Stimulated activated CD4-positive, alpha-beta T cell treated with anti-CD3 and anti-CD28 coated beads, Interleukin-4, amount 100 ng/mL, for 48 hours (primary cell): ENCODE data around the gene SLC25A41.
A peak's percentile ranks its signal among the peaks of the same experiment; 100 is the strongest.

ENCODE experiments used
- DNase-seq, 2 donors: peaks; one replicate each; pipeline ENCODE4 v3.0.0-alpha.2; 2020; ENCODE audit warnings: low read depth in 2 of 2

The SLC25A41 gene

DNA sequence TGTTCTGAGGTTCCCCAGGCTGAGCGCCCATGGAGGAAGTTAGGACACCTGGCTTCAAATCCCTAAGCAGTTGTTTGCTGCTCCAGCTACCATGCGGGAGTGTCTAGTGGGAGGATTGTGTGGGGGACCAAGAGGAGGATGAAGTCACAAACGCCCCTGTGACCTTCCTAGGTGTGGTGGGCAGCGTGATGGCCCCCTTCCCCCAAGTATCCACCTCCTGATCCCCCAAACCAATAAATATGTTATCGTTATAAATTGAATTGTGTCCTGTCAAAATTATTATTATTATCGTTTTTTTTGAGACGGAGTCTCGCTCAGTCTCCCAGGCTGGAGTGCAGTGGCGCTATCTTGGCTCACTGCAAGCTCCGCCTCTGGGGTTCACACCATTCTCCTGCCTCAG, at the start of gene SLC25A41:
TSS of gene SLC25A41 (minus strand) at position 101 of the 400 bp plus-strand sequence. CDS start at position 31, 70 bp downstream.
- DNase-seq = no peak

DNA sequence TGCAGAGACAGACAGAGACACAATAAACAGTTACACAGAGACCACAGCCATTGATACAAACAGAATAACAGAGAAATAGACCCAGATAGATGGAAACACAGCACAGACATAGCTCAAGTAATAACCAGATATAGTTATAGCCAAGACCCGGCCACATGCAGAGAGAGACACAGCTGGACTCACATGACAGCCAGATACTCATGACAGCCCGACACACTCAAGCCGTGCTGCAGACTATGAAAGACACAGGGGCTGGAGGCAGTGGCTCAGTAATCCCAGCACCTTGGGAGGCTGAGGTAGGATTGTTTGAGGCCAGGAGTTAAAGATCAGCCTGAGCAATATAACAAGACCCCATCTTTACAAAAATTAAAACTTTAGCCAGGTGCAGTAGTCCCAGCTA, 49.7 kb upstream of the SLC25A41 start:
- DNase-seq = no peak

DNA sequence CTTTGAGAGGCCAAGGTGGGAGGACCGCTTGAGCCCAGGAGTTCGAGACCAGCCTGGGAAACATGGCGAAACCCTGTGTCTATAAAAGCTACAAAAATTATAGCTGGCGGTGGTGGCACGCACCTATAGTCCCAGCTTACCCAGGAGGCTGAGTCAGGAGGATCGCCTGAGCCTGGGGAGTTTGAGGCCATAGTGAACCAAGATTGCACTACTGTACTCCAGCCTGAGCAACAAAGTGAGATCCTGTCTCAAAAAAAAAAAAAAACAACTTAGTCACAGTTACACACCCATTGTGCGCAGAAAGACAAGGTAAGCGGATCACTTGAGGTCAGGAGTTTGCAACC, 48.8 kb upstream of the SLC25A41 start:
- no peak for DNase-seq

DNA sequence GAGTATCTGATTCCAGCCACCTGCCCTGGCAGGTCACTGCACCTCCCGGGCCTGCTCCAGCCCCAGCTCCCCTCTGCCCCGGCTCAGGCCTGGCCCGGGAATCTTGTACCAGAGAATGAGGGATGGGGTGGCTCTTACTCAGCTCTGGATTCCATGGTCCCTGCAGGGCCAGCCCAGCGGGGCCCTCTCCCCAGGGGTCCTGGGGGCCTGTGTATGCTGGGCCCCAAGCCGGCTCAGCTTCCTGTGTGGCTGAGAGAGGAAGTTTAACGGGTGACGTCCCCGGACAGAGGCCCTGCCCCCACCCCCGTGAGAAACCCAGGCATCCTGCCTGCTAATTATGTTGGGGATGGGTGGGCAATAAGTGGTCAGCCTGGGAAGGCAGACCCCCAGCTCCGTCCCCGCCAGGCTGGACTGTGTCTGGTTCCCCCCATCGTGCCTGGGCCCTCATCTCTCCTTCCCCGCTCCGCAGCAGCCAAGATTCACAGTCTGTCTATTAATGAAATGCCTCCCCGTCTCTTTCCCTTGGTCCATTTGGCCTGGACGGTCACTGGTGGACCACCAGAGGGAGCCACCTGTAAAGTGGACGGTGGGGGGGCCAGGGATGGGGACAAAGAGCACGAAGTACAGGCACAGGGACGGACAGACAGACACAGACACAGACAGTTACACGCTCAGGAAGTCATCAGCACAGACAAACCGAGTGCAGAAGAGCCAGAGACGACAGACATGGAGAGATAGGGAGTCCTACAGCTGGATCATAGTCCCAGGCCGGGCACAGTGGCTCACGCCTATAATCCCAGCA, 48.2 kb upstream of the SLC25A41 start, which contains the start of gene DENND1C:
TSS of gene DENND1C (minus strand) at position 247 of the 802 bp plus-strand sequence. CDS start at position 155, 92 bp downstream.
- peak; percentile 55 to 58 for DNase-seq

DNA sequence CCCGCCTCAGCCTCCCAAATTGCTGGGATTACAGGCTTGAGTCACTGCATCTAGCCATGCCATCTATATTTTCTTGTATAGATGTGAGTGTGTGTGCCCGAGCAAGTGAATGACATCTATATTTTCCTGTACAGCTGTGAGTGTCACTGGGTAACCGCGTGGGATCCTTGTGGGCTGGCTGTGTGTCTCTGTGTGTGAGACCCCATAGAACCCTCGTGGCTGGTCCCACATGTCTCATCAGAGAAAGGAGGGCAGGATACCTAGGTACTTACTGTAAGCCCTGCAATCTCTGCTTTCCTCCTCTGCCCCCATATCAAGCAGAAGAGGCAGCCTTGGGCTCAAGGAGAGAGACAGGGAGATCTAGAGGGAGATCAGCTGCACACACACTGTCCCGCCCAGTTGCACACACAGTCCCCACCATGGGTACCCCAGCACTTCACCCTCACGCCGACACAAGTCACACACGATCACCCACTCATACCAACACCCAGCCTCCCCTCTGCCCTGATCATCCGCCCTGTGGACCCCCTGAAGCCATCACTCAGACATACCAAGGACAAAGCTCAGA, 47.4 kb upstream of the SLC25A41 start:
- DNase-seq = no peak

DNA sequence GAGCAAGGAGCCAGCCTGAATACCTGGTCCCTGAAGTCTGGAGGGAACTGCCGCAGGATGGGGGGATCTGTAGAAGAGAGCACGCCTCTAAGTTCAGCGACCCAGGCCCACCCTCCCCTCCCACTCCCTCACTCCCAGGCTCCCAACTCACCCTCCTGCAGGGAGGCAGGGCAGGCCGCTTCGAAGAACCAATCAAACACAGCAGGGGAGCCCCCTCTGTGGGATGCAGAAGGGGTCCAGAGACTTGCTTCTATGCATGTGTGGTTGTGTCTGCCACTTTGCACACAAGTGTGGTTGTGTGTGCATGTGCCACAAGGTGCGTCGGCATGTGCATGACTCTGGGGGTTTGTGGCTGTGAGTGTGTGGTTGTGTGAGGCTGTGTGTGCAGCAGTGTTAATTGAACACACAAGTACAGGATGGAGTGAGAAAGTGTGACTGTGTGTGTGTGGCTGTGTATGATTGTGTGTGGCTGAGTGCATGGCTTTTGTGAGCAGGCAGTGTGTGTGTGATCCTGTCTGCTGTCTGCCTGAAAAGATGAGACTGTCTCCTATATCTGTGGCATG, 46.4 kb upstream of the SLC25A41 start:
- no peak for DNase-seq

DNA sequence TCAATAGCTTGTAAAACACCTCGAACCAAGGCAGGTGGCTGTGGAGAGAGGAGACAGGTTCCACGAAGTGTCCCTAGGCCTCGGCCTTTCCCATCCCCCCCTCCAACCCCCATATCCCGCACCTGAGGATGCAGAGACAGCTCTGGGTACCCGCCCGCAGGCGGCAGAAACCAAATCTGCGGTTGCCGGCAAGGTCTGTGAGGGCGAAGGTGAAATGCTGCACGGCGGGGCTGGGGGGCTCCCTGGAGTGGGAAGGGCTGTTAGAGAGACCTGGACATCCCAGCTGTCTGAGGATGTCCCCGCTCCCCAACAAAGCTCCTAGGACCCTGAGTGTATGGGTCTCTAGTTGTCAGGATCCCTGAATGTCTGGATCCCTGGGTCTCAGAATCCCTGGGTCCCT, 45.3 kb upstream of the SLC25A41 start:
- DNase-seq = no peak

DNA sequence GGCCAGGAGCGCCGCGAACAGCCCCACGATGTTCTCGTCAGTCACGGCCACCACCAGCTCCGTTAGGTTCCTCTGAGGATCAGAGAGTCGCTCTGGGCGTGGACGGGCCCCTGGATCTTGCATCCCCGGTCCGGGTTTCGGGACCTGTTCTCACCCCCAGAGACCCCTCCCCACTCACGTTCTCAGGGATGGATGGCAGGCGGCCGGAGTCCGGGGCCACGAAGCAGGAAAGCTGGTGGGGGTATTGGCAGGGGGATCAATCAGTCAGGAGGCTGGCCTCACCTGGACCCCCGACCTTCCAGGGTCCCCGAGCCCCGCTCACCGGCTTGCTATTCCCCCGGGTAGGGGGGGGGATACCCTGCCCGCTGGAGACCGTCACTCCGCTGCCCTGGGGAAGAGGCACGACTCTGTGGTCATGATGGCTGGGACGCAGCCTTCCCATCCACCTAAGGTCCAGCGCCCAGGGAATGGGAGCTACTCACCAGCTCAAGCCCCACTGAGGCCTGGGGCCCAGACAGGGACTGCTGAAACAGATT, 43.4 kb upstream of the SLC25A41 start:
- DNase-seq = no peak

DNA sequence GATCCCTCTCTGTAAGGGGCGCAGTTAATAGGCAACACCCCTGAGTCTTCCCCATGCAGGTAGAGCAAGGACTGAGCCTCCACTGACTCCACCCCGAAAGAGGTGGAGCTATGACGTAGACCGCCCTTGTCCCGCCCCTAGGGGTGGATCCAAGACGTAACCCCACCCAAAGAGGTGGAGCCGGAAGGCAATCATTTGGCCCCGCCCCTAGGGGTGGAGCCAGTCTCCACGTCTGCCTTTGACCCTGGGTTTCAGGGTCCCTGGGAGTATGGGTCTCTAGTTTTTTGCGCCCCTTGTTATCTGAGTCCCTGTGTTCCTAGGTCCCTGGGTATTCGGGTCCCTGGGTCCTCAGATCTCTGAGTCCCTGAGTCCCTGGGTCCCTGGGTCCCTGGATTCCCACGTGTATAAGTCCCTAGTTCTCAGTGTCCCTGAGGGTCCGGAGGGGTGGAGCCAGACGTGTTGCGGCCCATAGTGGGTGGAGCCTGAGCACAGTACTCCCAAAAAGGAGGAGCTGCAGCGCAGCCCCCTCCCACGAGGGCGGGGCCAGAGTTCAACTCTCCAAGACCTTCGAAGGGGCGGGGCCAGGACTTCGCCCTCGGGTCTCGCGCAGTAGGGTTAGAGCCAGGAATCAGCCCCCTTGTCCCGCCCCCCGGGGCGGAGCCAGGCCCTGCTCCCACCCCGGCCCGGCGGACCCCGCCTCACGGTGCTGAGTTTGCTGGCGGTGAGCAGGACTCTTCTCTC, 42.8 kb upstream of the SLC25A41 start:
- DNase-seq = peak; percentile 44 to 79

DNA sequence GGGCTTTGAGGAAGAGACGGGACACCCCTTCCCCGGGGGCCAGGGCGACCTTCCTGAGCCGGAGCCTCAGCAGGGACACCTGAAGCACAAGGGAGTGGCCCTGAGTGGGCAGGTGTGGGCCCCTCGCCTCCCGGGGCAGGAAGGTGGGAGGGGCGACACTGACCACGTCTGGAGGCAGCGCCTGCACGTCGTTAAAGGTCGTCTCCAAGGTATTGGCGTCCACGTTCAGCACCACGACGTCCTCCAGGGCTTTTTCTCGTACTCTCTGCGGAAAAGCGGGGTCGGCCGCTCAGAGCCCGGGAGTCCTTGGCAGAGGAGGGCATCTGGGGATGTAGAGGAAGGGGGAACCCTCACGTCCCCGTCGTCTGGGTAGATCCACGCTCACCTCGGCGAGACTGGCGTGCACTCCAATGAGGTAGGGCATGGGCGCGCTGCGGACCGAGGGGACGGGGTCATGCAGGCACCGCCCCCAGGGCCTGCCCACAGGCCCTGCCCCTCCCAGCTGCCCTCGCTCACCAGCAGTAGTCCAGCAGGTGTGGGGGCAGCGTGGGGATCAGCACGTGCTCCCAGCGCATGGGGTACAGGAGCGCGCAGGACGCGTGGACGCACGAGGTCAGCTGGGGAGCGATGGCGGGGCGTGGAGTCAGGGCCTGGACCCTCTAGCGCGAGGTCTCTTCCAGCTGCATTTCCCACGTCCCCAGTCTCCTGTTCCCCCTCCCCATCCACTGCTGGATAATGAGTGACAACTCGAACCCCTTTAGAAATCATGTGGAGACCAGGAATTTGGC, 42.0 kb upstream of the SLC25A41 start:
- DNase-seq = no peak

DNA sequence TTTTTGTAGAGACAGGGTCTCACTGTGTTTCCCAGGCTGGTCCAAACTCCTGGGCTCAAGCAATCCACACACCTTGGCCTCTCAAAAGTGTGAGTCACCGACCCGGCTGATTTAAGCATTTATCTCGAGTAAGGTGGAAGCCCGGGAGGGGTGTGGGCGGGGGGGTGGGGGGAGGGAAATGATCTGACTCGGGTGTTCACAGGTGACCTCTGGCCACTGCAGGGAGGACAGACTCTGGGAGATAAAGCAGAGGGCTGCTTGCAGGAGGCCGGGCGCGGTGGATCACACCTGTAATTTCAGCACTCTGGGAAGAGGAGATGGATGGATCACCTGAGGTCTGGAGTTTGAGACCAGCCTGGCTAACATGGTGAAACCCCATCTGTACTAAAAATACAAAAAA, 40.1 kb upstream of the SLC25A41 start:
- no peak for DNase-seq

DNA sequence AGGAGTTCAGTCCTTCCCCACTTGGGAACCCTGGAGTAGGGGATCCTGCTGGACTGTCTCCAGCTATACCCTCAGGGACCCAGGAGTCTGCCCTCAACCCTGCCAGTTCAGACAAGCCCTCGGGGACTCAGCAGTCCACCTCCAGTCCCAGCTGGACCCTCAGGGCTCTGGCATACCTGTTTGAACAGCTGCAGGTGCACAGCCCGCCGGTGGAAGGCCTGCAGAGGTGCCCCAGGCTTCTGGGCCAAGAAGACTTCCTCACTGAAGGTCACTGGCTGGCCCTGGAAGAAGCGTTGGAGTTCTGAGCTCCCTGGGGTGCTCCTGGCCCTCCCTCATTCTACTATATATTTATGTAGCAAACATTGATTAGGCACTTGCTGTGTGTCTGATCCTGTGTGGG, 39.1 kb upstream of the SLC25A41 start:
- no peak for DNase-seq

DNA sequence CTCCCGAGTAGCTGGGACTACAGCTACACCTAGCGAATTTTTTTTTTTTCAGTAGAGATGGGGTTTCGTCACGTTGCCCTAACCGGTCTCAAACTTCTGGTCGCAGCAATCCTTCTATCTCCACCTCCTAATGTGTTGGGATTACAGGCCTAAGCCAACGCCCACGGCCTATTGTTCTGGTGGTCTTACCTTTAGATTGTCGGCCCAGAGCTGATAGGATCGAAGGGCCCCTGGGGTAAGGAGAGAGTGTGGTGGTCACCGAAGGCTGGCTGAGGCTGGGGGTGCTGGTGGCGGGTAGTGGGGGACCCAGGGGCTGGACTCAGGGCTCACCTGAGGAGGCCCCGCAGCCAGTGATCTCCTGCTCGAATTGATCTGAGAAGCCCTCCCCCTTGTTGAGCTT, 37.5 kb upstream of the SLC25A41 start:
- no peak for DNase-seq

DNA sequence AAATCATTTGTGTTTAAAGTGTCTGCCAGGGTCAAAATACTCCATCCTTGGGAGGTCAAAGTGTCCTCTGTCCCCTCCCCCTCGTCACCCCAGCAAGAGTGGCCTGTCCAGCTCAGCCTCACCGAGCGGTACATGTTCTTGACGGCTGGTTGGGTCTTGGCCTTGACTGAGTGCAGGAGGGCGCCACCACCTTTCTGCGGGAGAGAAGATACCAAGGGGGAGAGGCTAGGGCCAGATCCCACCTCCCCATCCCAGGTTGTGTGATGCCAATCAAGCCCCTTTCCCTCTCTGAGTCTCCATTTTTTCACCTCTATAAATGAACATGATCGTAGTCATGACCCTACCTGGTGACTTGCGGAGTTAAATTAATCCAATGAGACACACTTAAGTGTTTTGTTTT, 36.6 kb upstream of the SLC25A41 start:
- DNase-seq = no peak

DNA sequence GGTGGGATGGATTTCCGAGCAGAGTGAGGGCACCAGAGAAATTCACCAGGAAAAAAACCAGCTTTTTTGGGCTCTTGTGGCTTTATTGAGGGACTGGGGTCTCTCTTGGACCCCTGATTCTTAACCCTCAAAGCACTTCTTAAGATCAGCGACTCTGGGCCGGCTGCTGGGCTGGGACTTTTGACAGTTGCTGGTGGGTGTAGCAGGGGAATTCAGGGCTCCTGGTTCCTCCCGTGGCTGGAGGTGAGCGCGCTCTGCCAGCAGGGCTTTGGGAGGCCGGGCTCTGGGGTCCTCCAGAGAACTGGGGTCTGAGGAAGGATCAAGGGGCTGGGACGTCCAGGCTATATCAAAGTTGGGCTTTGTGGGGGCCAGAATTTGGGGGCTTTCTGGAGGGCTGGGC, 33.8 kb upstream of the SLC25A41 start:
- no peak for DNase-seq

DNA sequence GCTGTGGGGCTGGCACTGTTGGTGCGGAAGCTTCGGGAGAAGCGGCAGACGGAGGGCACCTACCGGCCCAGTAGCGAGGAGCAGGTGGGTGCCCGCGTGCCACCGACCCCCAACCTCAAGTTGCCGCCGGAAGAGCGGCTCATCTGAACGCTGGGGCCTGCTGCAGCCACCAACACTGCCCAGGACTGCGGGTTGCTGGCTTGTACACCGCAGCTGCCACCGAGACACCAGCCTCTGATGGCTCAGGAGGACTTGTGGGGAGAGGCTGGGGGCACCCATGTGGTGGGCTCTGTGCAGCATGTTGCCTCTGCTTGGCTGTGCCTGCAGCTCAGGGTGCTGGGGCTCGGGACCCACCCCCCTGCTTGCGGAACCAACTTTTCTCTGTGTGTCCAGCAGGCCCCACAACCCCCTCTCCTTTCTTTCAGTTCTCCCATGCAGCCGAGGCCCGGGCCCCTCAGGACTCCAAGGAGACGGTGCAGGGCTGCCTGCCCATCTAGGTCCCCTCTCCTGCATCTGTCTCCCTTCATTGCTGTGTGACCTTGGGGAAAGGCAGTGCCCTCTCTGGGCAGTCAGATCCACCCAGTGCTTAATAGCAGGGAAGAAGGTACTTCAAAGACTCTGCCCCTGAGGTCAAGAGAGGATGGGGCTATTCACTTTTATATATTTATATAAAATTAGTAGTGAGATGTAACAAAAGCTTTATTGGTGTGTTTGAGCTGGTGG, 33.1 kb upstream of the SLC25A41 start:
- no peak for DNase-seq

DNA sequence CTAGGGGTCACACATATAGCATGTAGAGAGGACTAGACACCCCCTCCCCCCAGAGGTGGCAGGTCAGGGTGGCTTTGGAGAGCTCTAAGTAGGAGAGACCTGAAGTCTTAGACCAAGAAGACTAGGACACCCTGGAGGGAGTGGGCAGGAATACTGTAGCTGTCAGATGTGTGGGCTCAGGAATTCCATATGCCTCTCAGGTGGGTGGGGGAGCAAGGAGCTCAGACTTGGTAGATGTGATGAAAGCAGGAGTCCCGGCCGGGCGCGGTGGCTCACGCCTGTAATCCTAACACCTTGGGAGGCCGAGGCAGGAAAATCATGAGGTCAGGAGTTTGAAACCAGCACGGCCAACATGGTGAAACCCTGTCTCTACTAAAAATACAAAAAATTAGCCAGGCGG, 32.1 kb upstream of the SLC25A41 start:
- no peak for DNase-seq

DNA sequence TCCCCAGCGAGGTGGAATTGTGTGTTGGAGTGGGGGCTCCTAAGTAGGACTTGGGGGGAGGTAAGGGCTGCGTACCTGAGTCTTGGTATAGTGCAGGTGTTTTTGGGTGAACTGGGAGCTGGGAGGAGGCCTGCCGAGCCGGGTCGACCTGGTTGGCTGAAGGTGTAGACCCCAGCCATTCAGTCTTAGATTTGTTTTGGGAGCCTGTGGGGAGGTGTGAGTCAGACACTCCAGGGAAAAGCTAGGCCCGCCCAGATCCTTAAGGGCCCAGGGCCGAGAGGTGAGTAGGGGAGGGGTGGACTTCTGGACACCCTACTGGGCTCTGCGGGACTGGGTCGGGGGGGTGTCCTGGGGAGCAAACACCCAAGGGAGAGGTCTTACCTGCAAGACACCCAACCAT, 31.4 kb upstream of the SLC25A41 start:
- no peak for DNase-seq

DNA sequence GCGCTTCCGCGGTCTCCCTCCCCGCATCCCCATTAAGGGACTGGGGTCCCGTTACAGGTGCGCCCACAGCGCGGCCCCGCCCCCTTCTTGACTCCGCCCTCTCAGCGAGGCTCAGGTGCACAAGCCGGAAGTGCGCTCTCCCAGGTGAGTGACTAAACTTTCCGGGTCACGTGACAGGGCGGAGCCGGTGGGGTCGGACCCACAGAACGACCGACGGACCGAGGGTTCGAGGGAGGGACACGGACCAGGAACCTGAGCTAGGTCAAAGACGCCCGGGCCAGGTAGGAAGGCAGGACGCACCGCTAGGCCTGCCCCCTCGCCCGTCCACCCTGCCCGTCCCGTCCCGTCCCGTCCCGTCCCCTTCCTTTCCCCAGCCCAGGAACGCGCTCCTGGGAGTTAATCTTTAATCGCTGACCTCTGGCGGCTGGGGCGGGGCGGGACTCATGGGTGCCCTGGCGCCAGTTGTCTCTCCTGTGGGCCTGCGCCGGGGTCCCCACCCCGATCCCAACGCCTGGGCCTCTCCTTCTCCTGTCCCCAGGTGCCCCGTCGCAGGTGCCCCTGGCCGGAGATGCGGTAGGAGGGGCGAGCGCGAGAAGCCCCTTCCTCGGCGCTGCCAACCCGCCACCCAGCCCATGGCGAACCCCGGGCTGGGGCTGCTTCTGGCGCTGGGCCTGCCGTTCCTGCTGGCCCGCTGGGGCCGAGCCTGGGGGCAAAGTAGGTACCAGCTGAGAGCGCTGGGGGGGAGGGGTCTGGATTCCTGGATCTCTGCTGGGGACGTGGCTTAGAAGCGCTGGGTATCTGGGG, 30.7 kb upstream of the SLC25A41 start, which contains the start of gene CRB3:
TSS of gene CRB3 (plus strand) at position 202 of the 804 bp plus-strand sequence. CDS start at position 633, 431 bp downstream.
- peak in 1 of 2 donors; percentile 22 for DNase-seq
